Activated CD8-positive, alpha-beta memory T cell treated with anti-CD3 and anti-CD28 coated beads for 1 hour (primary cell): Measurements from ENCODE around the gene TFRC.
"Not testable (repeated sequence)": the region's sequence is repeated elsewhere in the genome, so short reads cannot be mapped to it uniquely, and the experiment has no call there.

ENCODE experiments used
- DNase-seq, 2 donors: peaks; one replicate each; pipeline ENCODE4 v3.0.0-alpha.2; 2020; ENCODE audit warnings: low read depth in 1 of 2; ENCODE audit errors: extremely low read depth in 1 of 2

The TFRC gene

DNA sequence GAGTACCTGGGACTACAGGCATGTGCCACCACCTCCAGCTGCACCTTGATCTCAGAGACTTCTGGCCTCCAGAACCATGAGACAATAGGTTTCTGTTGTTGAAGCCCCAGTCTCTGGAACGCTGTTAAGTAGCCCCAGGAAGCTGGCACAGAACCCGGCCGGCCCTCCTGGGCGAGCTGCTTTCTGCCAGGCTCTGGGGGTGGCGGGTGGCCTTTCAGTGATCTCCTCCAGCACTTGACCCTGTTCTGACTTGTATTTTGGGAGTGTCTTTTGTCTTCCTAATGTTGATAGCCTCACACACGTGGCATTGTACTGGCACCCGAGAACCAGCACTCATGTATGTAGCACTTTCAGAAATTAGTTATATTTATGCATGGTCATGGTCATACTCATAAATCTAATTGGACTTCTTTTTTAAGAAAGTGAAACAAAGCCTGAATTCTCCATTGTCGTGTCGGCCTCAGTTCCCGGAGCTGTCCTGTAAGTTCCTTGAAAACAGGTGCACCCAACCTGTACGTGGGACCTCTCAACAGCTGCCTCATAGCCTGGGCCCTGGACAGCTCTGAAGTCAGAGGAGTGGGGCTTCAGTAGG, 74.0 kb downstream of the TFRC start:
- no peak for DNase-seq

DNA sequence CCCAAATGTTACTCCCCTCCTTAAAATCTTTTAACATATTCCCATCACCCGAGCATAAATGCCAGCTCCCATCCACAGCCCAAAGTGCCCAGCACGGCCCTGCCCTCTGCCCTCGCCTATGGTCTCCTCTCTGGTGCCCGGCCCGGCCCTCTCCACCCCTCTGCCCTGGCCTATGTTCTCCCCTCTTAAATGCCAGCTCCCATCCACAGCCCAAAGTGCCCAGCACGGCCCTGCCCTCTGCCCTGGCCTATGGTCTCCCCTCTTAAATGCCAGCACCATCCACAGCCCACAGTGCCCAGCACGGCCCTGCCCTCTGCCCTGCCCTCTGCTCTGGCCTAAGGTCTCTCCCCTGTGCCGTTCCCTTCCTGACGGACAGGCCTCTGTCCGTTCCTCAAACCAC, 76.6 kb downstream of the TFRC start:
- not testable (repeated sequence) for DNase-seq

DNA sequence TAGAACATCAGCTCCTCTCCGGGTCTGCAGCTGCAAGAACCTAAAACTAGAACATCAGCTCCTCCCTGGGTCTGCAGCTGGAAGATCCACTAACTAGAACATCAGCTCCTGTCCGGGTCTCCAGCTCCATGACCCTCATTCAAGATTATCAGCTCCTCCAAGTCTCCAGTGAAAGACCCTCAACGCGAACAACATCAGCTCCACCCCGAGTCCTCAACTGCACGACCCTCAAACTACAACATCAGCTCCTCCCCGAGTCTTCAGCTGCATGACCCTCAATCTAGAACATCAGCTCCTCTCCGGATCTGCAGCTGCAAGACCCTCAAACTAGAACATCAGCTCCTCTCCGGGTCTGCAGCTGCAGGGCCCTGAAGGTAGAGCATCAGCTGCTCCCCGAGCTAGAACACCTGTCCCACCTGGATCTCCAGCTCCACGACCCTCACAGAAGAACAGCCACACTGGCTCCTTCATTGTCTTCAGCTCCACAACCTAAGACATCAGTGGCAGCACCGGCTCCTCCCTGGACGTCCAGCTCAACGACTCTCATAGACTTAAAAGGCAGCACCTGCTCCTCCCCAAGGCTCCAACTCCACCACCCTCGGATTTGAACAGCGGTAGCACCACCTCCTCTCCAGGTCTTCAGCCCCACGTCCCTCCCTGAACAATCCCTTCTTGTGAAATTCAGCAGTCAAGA, 77.4 kb downstream of the TFRC start:
- DNase-seq: not testable (repeated sequence)

DNA sequence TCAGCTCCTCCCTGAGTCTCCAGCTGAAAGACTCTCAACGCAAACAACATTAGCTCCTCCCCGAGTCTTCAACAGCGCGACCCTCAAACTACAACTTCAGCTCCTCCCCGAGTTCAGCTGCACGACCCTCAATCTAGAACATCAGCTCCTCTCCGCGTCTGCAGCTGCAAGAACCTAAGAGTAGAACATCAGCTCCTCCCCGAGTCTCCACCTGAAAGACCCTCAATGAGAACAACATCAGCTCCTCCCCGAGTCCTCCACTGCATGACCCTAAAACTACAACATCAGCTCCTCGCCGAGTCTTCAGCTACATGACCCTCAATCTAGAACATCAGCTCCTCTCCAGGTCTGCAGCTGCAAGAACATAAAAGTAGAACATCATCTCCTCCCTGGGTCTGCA, 78.3 kb downstream of the TFRC start:
- no peak for DNase-seq

DNA sequence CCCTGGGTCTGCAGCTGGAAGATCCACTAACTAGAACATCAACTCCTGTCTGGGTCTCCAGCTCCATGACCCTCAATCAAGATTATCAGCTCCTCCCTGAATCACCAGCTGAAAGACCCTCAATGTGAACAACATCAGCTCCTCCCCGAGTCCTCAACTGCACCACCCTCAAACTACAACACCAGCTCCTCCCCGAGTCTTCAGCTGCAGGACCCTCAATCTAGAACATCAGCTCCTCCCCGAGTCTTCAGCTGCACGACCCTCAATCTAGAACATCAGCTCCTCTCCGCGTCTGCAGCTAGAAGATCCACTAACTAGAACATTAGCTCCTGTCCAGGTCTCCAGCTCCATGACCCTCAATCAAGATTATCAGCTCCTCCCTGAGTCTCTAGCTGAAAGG, 79.2 kb downstream of the TFRC start:
- DNase-seq: not testable (repeated sequence)

DNA sequence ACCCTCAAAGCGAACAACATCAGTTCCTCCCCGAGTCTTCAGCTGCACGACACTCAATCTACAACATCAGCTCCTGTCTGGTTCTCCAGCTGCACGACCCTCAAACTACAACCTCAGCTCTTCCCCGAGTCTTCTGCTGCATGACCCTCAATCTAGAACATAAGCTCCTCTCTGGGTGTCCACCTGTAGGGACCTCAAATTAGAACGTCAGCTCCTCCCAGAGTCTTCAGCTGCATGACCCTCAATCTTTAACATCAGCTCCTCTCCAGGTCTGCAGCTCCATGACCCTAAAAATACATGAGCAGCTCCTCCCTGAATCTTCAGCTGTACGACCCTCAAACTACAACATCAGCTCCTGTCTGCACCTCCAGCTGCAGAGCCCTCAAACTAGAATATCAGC, 80.7 kb downstream of the TFRC start:
- not testable (repeated sequence) for DNase-seq

DNA sequence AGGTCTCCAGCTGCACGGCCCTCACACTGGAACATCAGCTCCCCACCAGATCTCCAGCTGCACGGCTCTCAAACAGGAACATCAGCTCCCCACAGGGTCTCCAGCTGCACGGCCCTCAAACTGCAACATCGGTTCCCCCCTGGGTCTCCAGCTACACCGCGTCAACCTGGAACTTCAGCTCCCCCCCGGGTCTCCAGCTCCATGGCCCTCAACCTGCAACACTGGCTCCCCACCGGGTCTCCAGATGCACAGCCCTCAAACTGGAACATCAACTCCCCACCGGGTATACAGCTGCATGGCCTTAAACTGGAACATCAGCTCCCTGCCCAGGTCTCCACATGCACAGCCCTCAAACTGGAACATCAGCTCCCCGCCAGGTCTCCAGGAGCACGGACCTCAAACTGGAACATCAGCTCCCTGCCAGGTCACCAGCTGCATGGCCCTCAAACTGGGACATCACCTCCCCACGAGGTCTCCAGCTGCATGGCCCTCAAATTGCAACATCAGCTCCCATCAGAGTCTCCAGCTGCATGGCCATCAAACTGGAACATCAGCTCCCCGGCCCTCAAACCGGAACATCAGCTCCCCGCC, 81.4 kb downstream of the TFRC start:
- DNase-seq: not testable (repeated sequence)

DNA sequence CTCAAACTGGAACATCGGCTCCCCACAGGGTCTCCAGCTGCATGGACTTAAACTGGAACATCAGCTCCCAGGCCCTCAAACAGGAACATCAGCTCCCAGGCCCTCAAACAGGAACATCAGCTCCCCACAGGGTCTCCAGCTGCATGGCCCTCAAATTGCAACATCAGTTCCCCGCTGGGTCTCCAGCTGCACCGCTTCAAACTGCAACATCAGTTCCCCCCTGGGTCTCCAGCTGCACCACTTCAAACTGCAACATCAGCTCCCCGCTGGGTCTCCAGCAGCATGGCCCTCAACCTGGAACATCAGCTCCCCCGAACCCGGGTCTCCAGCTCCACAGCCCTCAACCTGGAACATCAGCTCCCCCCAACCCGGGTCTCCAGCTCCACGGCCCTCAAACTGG, 82.0 kb downstream of the TFRC start:
- no peak for DNase-seq
